HG03439 (cell line): ENCODE data around the gene PARS2.
A peak's percentile ranks its signal among the peaks of the same experiment; 100 is the strongest.

Experiments used
- ATAC-seq: cut with Tn5 transposase; IDR thresholded peaks from one replicate; pipeline ENCODE4 v1.9.1; 2021; ENCODE audit warnings: mild to moderate bottlenecking, moderate library complexity; ENCODE audit not compliant: unreplicated experiment

The PARS2 gene

GRCh38 chr1:54742282-54742681 lies 22.0 kb downstream of the PARS2 start:
- no peak for ATAC-seq

- ATAC-seq = no peak
Observed at GRCh38 chr1:54741531-54741930, 22.8 kb downstream of the PARS2 start.

DNA sequence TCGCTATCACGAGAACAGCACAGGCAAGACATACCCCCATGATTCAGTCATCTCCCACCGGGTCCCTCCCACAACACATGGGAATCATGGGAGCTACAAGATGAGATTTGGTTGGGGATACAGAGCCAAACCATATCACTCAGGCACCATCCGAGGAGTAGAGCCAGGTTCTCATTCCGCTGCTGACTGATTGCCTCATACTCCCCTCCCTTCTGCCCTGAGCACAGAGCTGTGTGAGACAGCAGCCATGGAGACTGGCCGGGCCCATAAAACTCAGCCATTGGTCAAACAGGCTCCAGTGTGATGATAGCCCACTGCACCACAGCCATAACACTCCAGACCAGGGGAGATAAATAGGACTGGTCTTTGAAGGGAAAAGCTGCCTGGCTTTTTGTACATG lies 26.1 kb downstream of the PARS2 start:
- ATAC-seq = no peak

- ATAC-seq = no peak
Observed at GRCh38 chr1:54736685-54737084, 27.6 kb downstream of the PARS2 start.

GRCh38 chr1:54728027-54728426 lies 36.3 kb downstream of the PARS2 start:
- ATAC-seq = no peak

- ATAC-seq = no peak
Observed at GRCh38 chr1:54724771-54725170, 39.6 kb downstream of the PARS2 start.

GRCh38 chr1:54723985-54724384 lies 40.3 kb downstream of the PARS2 start:
- no peak for ATAC-seq

GRCh38 chr1:54721719-54722118 lies 42.6 kb downstream of the PARS2 start:
- no peak for ATAC-seq

GRCh38 chr1:54716299-54717047 lies 47.9 kb downstream of the PARS2 start:
- ATAC-seq = no peak

DNA sequence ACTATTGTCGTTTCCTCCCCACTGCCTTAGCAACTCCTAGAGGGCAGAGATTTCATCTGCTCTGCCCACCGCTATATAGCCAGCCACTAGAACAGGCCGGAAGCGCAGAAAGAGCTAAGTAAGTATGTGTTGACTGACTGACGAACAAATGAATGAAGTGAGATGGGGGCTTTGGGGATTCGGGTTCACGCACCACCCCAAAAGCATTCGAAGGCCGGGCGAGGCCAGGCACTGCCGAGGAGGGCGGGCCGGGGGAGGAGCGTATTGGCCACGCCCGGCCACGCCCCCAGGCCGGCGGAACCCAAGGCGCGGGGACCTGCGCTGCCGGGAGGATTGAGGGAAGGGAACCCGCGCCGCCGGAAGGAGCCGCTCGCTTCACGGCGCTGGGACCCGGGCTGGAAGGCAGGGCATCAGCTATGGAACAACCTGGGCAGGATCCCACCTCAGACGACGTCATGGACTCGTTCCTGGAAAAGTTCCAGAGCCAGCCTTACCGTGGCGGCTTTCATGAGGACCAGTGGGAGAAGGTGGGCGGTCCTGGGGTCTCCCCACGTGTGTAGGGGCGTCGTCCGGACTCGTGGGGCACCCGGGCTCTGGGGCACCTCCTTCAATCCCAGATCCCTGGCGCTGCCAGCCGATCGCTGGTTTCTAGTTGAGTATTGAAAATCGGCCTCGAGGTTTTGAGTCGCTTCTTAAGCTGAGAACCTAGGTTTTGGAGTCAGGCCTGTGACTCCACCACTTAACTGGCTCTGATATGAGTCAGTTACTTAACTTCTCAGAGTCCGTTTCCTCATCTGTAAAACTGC lies 48.6 kb downstream of the PARS2 start, which contains the start of gene TTC4:
Gene TTC4 (plus strand): TSS at position 369 of the 806 bp plus-strand sequence. CDS start 48 bp downstream, at position 417.
- peak; percentile 96 for ATAC-seq

GRCh38 chr1:54714881-54715492 lies 49.3 kb downstream of the PARS2 start:
- no peak for ATAC-seq

- ATAC-seq = no peak
Observed at GRCh38 chr1:54711536-54711935, 52.8 kb downstream of the PARS2 start.

DNA sequence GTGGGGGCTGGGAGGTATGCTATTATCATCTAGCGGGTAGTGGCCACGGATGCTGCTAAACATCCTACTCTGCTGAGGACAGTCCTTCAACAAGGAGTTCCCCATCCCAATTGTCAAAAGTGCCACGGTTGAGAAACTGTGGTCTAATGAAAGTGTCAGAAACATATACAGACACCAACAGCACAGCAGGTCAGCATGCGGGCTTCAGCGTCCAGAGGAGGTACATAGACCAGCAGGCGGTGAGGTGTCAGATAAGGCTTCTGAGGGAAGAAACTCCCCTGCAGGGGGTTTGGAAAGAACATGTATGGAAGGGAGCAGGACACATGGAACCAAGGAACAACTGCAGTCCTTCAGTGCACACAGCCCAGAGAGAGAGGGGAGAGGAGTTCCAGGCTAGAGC lies 53.5 kb downstream of the PARS2 start:
- ATAC-seq = no peak

DNA sequence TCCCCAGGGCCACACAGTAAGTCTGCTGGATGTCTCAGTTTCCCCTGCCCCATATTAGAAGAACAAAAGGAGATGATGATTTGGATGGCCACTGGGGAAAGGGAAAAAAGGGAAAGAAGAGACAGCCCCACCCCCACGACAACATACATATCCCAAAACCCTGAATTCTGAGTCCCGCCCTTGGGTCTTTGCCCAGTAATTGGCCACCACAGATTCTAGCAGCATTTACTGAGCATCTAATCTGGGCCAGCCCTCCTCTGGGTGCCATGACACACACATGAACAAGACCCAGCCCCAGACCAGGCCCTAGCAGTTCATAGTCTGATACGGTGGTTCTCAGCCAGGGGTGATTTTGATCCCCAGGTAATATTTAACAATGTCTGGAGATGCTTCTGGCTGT lies 53.9 kb downstream of the PARS2 start:
- no peak for ATAC-seq

- no peak for ATAC-seq
Observed at GRCh38 chr1:54709547-54710292, 54.6 kb downstream of the PARS2 start.

- no peak for ATAC-seq
Observed at GRCh38 chr1:54708385-54708784, 55.9 kb downstream of the PARS2 start.
